ENCODE measurements around the gene ELAPOR1.

ELAPOR1 gene

GRCh38 chr1:109107785-109108184, 6.1 kb upstream of the ELAPOR1 start:
- ChIA-PET POLR2A (no interaction called here), CTCF (interaction anchor here (8.5 kb wide), 1 partner anchor 7 kb away, joined by 114 read pairs; no protein-coding TSS in a partner anchor)
- DNase-seq (ENCODE audit: extremely low spot score) = no peak
- TF ChIP-seq, protein P1, sequence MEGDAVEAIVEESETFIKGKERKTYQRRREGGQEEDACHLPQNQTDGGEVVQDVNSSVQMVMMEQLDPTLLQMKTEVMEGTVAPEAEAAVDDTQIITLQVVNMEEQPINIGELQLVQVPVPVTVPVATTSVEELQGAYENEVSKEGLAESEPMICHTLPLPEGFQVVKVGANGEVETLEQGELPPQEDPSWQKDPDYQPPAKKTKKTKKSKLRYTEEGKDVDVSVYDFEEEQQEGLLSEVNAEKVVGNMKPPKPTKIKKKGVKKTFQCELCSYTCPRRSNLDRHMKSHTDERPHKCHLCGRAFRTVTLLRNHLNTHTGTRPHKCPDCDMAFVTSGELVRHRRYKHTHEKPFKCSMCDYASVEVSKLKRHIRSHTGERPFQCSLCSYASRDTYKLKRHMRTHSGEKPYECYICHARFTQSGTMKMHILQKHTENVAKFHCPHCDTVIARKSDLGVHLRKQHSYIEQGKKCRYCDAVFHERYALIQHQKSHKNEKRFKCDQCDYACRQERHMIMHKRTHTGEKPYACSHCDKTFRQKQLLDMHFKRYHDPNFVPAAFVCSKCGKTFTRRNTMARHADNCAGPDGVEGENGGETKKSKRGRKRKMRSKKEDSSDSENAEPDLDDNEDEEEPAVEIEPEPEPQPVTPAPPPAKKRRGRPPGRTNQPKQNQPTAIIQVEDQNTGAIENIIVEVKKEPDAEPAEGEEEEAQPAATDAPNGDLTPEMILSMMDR (IDR thresholded peaks at IDR 0.05; ENCODE audit: control extremely low read depth, extremely low read depth, low read depth, missing control alignments) = no peak

DNA sequence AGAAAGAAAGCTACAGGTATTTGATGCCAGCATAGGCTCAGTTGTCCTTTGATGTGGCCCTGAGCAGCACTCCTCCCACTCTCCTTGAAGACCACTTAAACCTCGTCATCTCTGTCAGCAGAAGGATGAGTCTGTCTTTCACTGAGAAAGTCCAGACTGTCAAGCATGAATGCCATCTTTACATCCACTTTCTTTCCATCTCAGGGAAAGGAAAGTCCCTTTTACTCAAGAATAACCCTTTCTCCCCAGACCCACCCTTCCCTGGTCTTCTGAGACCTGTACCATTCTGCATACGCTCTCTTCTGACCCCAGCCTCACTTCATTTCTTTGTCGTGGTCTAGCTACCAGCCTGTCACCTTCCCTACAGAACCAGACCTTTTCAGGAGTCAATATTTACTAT, 4.0 kb upstream of the ELAPOR1 start:
- CTCF ChIA-PET = interaction anchor here (0.9 to 8.5 kb wide), 6 partner anchors 9 to 282 kb away, joined by 3 to 114 read pairs (median 9); partner anchors contain the start of gene TMEM167B
- POLR2A ChIA-PET = no interaction called here
- DNase-seq (ENCODE audit: extremely low spot score) = no peak
- TF ChIP-seq, protein P1 (IDR thresholded peaks at IDR 0.05; ENCODE audit: control extremely low read depth, extremely low read depth, low read depth, missing control alignments) = no peak

- ChIA-PET CTCF (interaction anchor here (0.6 to 8.5 kb wide), 30 partner anchors 10 to 599 kb away, joined by 3 to 114 read pairs (median 5); partner anchors contain the start of gene CLCC1), POLR2A (interaction anchor here (0.7 kb wide), 1 partner anchor 143 kb away, joined by 5 read pairs; no protein-coding TSS in a partner anchor)
These were observed 2.4 kb upstream of the ELAPOR1 start for GRCh38 chr1:109111386-109112055.

DNA sequence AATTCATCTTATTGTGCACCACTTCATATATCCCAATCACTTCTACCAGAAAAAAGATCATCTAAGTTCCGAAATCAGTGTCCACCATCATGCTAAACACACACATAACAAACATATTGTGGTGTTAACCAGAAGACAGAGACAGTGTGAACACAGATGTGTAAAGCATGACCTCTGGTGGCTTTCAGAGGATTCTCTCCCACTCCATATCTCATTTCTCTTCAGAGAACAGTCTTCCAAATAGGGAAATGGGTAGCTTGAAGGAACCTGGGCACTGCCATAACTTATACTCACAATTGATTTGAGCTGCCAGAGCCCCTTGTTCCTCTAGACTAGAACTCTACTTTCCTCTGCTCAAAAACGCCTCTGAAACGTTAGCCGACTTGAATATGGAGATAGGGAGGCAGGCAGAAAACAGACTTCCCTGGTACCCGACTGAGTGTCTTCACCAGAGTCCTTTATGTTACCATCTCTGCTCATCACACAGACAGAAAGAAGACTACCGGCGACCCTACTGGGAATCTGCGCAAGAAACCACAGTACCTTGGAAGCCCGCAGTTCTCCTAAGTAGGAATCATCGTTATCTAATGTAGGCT, 1.8 kb upstream of the ELAPOR1 start:
- ChIA-PET POLR2A (interaction anchor here (1.0 kb wide), 1 partner anchor 12 kb away, joined by 5 read pairs; no protein-coding TSS in a partner anchor), CTCF (interaction anchor here (0.7 to 8.5 kb wide), 44 partner anchors 10 to 600 kb away, joined by 3 to 114 read pairs (median 4); partner anchors contain the start of genes CLCC1 and TMEM167B)
- TF ChIP-seq, protein P1 (IDR thresholded peaks at IDR 0.05; ENCODE audit: control extremely low read depth, extremely low read depth, low read depth, missing control alignments) = peak; percentile 46
- DNase-seq (ENCODE audit: extremely low spot score) = no peak

More at GRCh38 chr1:109111386-109112055, 2.4 kb upstream of the ELAPOR1 start:
- TF ChIP-seq, protein P1 (IDR thresholded peaks at IDR 0.05; ENCODE audit: control extremely low read depth, extremely low read depth, low read depth, missing control alignments) = no peak
- no peak for DNase-seq (ENCODE audit: extremely low spot score)

- peak; percentile 81 for DNase-seq (ENCODE audit: extremely low spot score)
- TF ChIP-seq, protein P1 (IDR thresholded peaks at IDR 0.05; ENCODE audit: control extremely low read depth, extremely low read depth, low read depth, missing control alignments) = peak; percentile 94
- ChIA-PET CTCF (interaction anchor here (0.6 to 8.5 kb wide), 45 partner anchors 9 to 600 kb away, joined by 3 to 114 read pairs (median 4); partner anchors contain the start of genes CLCC1, SARS1 and TMEM167B), POLR2A (interaction anchor here (1.0 kb wide), 1 partner anchor 13 kb away, joined by 5 read pairs; no protein-coding TSS in a partner anchor)
These were observed 1.1 kb upstream of the ELAPOR1 start for GRCh38 chr1:109112652-109113285.

DNA sequence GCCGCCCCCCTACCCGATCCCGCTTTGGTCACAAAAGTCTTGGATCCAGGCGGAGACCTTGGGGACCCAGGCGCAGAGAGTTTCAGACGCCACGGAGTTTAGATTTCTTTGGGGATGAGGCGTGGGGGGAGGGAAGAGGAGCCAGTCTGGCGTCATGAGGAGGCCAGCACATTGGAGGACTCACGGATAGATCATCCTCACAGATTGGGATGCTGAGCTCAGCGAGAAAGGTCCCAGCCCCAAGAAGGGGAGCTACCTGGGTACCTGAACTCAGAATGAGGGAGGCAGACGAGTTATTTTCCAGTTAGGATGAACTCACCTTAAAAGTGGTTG, 393 bp downstream of the ELAPOR1 start:
- DNase-seq (ENCODE audit: extremely low spot score) = no peak
- TF ChIP-seq, protein P1 (IDR thresholded peaks at IDR 0.05; ENCODE audit: control extremely low read depth, extremely low read depth, low read depth, missing control alignments) = no peak
- ChIA-PET POLR2A (interaction anchor here (0.8 kb wide), 1 partner anchor 14 kb away, joined by 4 read pairs; no protein-coding TSS in a partner anchor), CTCF (interaction anchor here (0.5 to 8.5 kb wide), 7 partner anchors 13 to 297 kb away, joined by 3 to 114 read pairs (median 3); no protein-coding TSS in a partner anchor)

Measured in GM10248 (cell line).